ENCODE measurements around the gene GJD4. TPM values are rescaled to one million over a fixed set of nuclear protein-coding genes. Genes with fewer than 3 reads are reported as not detected.

Gene GJD4
- total RNA-seq, 1 donor from 2014 or later: not detected

- CTCF ChIA-PET: no interaction called here
- Mint-ChIP-seq H3K9me3 (no peaks in the 10 kb centered on the region), H3K4me3 (no peak overlapping the region), H3K4me1 (no peaks in the 10 kb centered on the region), H3K36me3 (ENCODE audit: low read depth) (peaks cover 10% of the 10 kb centered on the region), H3K27ac (no peak overlapping the region), H3K27me3 (no peaks in the 10 kb centered on the region)
- POLR2A ChIA-PET: no interaction called here
- no peak for ATAC-seq (ENCODE audit: low read depth)
- intact Hi-C loops (cut with micrococcal nuclease): no loop called here
- DNase-seq: no peak
- no peak for TF ChIP-seq CTCF (IDR thresholded peaks at IDR 0.05)
These were observed 26.6 kb upstream of the GJD4 start for GRCh38 chr10:35578618-35578956.

DNA sequence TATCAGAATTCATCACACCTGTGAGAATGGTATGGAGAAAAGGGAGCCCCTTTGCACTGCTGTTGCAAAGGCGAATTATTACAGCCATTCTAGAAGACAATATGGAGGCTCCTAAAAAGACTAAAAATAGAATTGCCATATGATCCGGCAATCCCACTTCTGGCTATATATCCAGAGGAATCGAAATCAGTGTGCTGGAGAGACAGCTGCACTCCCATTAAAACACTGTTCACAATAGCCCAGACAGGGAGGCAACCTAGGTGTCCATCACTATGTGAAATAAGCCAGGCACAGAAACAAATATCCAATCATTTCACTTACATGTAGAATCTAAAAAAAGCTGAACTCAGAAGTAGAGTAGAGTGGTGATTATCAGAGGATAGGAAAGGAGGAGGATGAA is 26.0 kb upstream of the GJD4 start:
- TF ChIP-seq CTCF (IDR thresholded peaks at IDR 0.05): no peak
- peaks cover 6% of the 10 kb centered on the region for H3K36me3 Mint-ChIP-seq (ENCODE audit: low read depth)
- H3K27me3 Mint-ChIP-seq: peaks cover 2% of the 10 kb centered on the region
- H3K4me1 Mint-ChIP-seq: no peaks in the 10 kb centered on the region
- ATAC-seq (ENCODE audit: low read depth) (no peak), DNase-seq (no peak)
- intact Hi-C loops (cut with micrococcal nuclease): no loop called here
- no peaks in the 10 kb centered on the region for H3K9me3 Mint-ChIP-seq
- POLR2A ChIA-PET: no interaction called here
- H3K4me3 Mint-ChIP-seq: no peak overlapping the region
- no peak overlapping the region for H3K27ac Mint-ChIP-seq
- CTCF ChIA-PET: no interaction called here

DNA sequence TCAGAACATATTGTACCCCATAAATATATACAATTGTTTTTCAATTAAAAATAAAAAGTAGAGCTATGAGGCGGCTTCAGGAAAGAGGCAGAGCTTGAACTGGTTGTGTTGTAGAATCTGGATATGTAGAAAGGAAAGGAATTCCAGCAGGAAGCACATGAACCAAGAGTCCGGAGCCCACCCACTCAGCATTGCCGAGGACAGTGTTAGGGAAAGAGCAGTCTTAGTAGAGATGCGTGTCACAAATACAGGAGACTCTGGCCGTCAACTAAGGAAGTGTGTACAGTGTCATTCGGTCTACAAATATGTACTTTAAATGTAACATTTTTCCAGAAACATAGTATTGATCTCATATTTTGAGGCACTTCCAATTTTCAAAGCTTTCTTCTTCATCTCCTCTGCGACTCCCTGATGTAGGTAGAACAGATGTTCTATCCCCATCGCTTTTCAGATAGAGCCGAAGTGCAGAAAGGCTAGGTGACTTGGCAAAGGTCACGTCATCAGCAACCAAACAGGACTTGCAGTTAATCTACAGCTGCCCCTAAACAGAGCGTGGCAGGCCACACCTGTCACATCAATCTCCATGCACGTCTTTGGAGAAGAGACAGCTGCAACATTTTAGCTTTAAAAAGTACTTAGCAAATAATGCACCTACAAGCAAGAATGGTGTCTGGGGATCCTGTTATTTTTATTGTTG is 25.3 kb upstream of the GJD4 start:
- H3K27ac Mint-ChIP-seq: no peak overlapping the region
- H3K4me3 Mint-ChIP-seq: no peak overlapping the region
- no peak for TF ChIP-seq CTCF (IDR thresholded peaks at IDR 0.05)
- no peak for DNase-seq
- intact Hi-C loops (cut with micrococcal nuclease): no loop called here
- CTCF ChIA-PET: interaction anchor here (0.8 kb wide), 1 partner anchor 16 kb away, joined by 3 read pairs; no protein-coding TSS in a partner anchor
- H3K36me3 Mint-ChIP-seq (ENCODE audit: low read depth): no peaks in the 10 kb centered on the region
- no peaks in the 10 kb centered on the region for H3K9me3 Mint-ChIP-seq
- no peak for ATAC-seq (ENCODE audit: low read depth)
- no peaks in the 10 kb centered on the region for H3K4me1 Mint-ChIP-seq
- peaks cover 5% of the 10 kb centered on the region for H3K27me3 Mint-ChIP-seq
- POLR2A ChIA-PET: no interaction called here

DNA sequence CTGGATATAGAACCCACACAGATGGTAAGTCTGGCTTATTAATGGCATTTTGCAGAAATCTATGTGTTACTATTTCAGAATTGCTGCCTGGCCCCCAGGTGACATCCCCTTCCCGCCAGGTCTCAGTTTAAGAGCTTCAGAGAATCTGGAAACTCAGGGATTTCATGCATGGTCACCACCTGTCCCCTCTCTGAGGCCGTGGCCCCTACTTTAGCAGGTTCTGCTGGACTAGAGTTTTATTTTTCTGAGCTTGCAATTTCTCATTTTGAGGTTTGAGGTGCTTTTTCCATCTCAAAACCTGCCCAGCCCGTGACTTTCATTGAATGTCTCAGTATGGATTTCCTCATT is 24.7 kb upstream of the GJD4 start:
- peaks cover 7% of the 10 kb centered on the region for H3K27me3 Mint-ChIP-seq
- H3K27ac Mint-ChIP-seq: no peak overlapping the region
- intact Hi-C loops (cut with micrococcal nuclease): no loop called here
- TF ChIP-seq CTCF (IDR thresholded peaks at IDR 0.05): no peak
- ATAC-seq (ENCODE audit: low read depth) (no peak), DNase-seq (no peak)
- no peak overlapping the region for H3K4me3 Mint-ChIP-seq
- H3K4me1 Mint-ChIP-seq: no peaks in the 10 kb centered on the region
- no peaks in the 10 kb centered on the region for H3K9me3 Mint-ChIP-seq
- POLR2A ChIA-PET: no interaction called here
- CTCF ChIA-PET: interaction anchor here (0.8 kb wide), 1 partner anchor 17 kb away, joined by 3 read pairs; no protein-coding TSS in a partner anchor
- H3K36me3 Mint-ChIP-seq (ENCODE audit: low read depth): no peaks in the 10 kb centered on the region

GRCh38 chr10:35581655-35582054 is 23.5 kb upstream of the GJD4 start:
- no peak for ATAC-seq (ENCODE audit: low read depth)
- Mint-ChIP-seq H3K27me3 (peaks cover 10% of the 10 kb centered on the region), H3K9me3 (no peaks in the 10 kb centered on the region), H3K4me3 (no peak overlapping the region), H3K4me1 (no peaks in the 10 kb centered on the region), H3K36me3 (ENCODE audit: low read depth) (no peaks in the 10 kb centered on the region), H3K27ac (no peak overlapping the region)
- ChIA-PET CTCF (no interaction called here), POLR2A (no interaction called here)
- intact Hi-C loops (cut with micrococcal nuclease): no loop called here
- DNase-seq: no peak
- TF ChIP-seq CTCF (IDR thresholded peaks at IDR 0.05): no peak

Data from activated B cell treated with CpG ODN at 0.5 μM for 24 hours (primary cell).